ENCODE results near the gene TYRO3.

The TYRO3 gene

GRCh38 chr15:41558400-41559238 is at the start of gene TYRO3:
TSS of gene TYRO3 (plus strand) at chr15:41559212. CDS start at chr15:41559258, 46 bp downstream.
- TF ChIP-seq SNAI2 (CRISPR knock-in tag; IDR thresholded peaks at IDR 0.05): no peak
- TF ChIP-seq ESRRG (CRISPR knock-in tag; IDR thresholded peaks at IDR 0.05): no peak
- no peak for TF ChIP-seq CSRNP3 (CRISPR knock-in tag; IDR thresholded peaks at IDR 0.05)
- TF ChIP-seq ZC3H10 (CRISPR knock-in tag; IDR thresholded peaks at IDR 0.05): no peak
- TF ChIP-seq CREB5 (CRISPR knock-in tag; IDR thresholded peaks at IDR 0.05; ENCODE audit: low read depth): no peak
- peak; percentile 12 for ATAC-seq

- TF ChIP-seq TCF4 (CRISPR knock-in tag; IDR thresholded peaks at IDR 0.05; ENCODE audit: borderline replicate concordance): no peak
- no peak for TF ChIP-seq BACH2 (CRISPR knock-in tag; IDR thresholded peaks at IDR 0.05; ENCODE audit: borderline replicate concordance)
- no peak for TF ChIP-seq ZNF8 (CRISPR knock-in tag; IDR thresholded peaks at IDR 0.05)
- TF ChIP-seq ZNF565 (CRISPR knock-in tag; conservative IDR thresholded peaks at IDR 0.05; ENCODE audit: low read depth): no peak
- no peak for TF ChIP-seq SNAI2 (CRISPR knock-in tag; IDR thresholded peaks at IDR 0.05)
- ATAC-seq: no peak
Observed at GRCh38 chr15:41510728-41511127, 48.3 kb upstream of the TYRO3 start.

GRCh38 chr15:41511331-41511898 is 47.6 kb upstream of the TYRO3 start:
- TF ChIP-seq SNAI2 (CRISPR knock-in tag; IDR thresholded peaks at IDR 0.05) (no peak), GLIS3 (CRISPR knock-in tag; IDR thresholded peaks at IDR 0.05) (no peak), ARNTL (CRISPR knock-in tag; IDR thresholded peaks at IDR 0.05; ENCODE audit: borderline replicate concordance, low read depth) (no peak), TCF4 (CRISPR knock-in tag; IDR thresholded peaks at IDR 0.05; ENCODE audit: borderline replicate concordance) (no peak), PATZ1 (CRISPR knock-in tag; IDR thresholded peaks at IDR 0.05; ENCODE audit: borderline replicate concordance) (no peak), CSDC2 (CRISPR knock-in tag; IDR thresholded peaks at IDR 0.05) (no peak), RARB (CRISPR knock-in tag; IDR thresholded peaks at IDR 0.05) (no peak), ZNF565 (CRISPR knock-in tag; conservative IDR thresholded peaks at IDR 0.05; ENCODE audit: low read depth) (no peak)
- no peak for ATAC-seq

- no peak for ATAC-seq
- TF ChIP-seq BACH2 (CRISPR knock-in tag; IDR thresholded peaks at IDR 0.05; ENCODE audit: borderline replicate concordance) (no peak), PATZ1 (CRISPR knock-in tag; IDR thresholded peaks at IDR 0.05; ENCODE audit: borderline replicate concordance) (no peak), POU6F1 (CRISPR knock-in tag; IDR thresholded peaks at IDR 0.05; ENCODE audit: borderline replicate concordance, low read depth) (no peak), ESRRG (CRISPR knock-in tag; IDR thresholded peaks at IDR 0.05) (no peak), CREB5 (CRISPR knock-in tag; IDR thresholded peaks at IDR 0.05; ENCODE audit: low read depth) (no peak), TSHZ2 (CRISPR knock-in tag; IDR thresholded peaks at IDR 0.05) (no peak), OSR1 (CRISPR knock-in tag; IDR thresholded peaks at IDR 0.05) (no peak), ISL1 (CRISPR knock-in tag; IDR thresholded peaks at IDR 0.05) (no peak), PPARA (CRISPR knock-in tag; IDR thresholded peaks at IDR 0.05; ENCODE audit: borderline replicate concordance) (no peak), ZFP30 (CRISPR knock-in tag; IDR thresholded peaks at IDR 0.05) (no peak)
Observed at GRCh38 chr15:41511899-41512369, 47.1 kb upstream of the TYRO3 start.

Measured in SK-N-SH treated with all-trans-retinoic acid at 6 μM for 48 hours (cell line).